Inflammatory macrophage (primary cell): ENCODE measurements around the gene TFB1M.

Experiments used
- DNase-seq, 2 donors: peaks; one replicate each; pipeline ENCODE4 v3.0.0-alpha.2; 2020 to 2022

Gene TFB1M

DNA sequence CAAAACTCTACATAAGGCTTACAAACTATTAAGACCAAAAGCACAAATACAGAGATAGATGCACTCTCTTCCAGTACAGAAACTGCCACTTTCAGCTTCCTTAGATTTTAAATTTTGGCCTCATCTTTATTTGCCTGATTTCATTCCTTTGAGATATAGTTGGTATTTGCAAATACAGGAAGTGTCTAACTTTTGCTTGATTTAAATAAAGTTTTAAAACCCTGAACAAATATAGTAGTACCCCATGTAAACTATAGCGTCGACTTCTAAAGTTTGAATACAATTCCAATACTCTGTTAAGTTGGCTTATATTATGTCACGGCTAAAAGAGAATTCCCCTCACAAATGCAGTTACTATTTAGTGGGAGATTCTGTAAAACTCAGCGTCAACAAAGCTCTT is 51.6 kb downstream of the TFB1M start:
- no peak for DNase-seq

DNA sequence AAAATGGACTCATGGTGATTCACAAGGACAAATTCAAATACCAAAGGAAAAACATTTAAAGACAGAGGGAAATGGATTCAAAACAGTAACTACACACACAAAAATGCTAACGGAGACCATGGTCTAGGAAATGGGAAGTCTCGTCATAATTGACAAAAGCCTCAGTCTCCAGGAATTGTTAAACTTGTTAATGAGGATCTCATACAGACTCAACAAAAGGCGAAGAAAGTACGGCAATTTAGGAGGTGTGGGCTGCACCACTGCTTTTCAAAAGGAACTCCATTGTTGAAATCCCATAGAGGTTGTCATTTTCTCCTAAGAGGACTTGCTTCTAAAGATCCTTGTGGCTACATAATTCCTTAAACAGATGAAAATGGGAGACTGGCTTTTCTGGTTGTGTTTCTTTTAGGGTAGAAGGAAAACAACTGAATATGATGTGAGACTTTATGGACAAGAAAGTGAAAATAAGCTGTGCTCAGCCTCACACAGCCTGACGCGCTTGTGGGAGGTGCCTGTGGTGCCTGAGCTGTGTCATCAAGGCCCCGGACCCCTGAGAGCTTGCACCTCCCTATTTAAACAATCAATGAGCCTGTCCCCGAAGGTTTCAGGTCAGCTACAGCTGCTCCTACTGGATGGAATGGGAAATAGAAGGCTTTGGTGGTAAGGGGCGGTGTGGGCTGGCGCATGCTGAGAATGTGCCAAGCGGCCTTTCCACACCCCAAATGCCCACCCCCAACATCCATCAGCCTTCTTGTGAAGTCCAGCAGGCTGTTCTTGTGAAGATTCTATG is 53.0 kb downstream of the TFB1M start:
- no peak for DNase-seq

DNA sequence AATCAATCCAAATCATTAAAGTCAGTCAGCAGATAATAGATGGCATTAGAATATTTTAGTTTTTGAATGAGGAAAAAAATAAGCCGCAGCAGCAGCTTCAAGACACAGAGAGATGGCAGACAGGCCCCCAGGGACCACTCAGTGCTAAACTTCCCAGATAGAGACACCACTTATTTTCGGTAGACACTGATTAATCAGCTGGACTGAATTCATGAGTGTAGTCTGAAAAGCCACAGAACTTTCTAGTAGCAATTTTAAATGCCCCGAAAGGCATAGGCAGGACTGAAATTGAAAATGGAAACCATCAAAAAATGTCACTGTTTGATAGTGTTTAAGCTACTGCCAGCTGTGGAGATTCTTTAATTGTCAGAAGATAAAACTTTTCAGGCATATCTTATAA is 53.6 kb downstream of the TFB1M start:
- no peak for DNase-seq

DNA sequence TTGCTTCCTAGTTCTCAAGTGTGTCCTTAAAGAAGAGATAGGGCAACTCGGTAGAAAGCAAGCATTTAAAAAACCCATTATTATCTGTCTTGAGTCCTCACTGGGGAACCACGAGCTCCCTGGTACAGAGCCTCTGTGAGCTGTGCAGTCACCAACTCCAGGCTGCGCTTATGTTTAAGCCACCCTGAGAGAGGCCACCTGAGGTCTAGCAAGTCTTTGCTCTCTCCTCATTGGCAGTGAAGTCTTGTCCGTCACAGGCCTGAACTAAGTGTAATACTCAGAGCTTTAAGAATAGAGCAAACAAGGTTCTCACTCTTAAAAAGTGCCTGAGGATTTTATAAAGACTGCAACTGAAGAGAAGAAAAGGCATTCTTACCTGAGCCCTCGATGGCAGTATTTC is 54.4 kb downstream of the TFB1M start:
- no peak for DNase-seq

DNA sequence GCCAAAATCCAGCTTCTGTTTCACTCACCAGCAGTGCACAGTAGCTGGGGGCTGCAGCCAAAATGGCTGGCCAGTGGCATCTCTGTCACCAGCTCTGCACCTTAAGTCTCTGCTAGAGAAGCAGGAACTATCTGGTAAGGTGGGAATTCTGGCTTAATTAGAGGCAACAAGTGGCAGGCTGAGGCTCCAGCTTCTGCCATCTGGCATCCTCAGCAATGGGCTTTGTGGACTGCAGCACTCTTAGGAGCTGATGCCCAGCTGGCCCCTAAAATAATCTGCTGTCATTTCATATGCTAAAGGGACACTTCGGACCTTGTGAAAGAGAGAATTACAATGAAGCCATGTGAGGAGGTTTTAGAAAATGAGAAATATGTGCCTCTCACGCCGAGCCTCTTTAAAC is 55.1 kb downstream of the TFB1M start:
- no peak for DNase-seq

DNA sequence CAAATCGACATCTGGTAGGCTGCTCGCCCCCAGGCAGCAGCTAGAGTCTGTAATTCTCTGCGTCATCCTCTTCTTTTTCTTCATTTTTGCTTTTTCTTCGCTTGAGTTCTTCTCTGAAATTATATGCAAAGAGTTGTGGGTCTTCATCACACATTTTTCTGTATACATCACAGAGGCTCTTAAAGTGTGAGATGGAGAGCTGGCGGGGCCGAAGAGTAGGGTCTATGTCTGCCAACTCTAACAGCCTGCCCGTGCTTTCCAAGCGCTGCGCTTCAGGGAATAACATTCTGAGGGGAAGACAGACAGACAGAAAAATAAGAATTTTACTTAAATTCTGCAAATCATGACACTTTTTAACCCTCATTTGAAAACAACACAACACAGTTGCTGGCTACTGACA is 56.5 kb downstream of the TFB1M start:
- no peak for DNase-seq

DNA sequence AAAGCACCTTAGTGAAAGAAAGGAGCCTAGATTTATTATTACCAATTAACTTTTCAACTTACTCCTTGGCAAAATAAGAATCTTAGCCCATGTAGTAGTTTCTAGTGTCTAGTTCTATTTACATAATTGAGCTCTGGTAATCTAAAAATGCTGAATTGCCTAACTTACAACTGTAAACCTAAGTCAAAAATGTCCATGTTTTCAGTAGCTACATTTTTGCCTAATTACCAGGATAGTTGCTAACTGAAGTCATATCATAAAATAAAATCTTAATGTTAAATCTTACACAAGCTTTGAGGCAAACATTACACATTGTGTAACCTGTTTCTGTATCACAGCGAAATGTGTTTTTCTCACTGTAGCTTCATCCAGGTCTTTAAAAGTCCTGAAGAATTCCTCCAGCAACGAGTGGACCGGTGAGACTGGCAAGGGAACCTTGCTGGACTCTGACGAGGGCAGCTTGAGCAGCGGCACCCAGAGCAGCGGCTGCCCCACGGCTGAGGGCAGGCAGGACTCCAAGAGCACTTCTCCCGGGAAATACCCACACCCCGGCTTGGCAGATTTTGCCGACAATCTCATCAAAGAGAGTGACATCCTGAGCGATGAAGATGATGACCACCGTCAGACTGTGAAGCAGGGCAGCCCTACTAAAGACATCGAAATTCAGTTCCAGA is 58.0 kb downstream of the TFB1M start:
- no peak for DNase-seq

DNA sequence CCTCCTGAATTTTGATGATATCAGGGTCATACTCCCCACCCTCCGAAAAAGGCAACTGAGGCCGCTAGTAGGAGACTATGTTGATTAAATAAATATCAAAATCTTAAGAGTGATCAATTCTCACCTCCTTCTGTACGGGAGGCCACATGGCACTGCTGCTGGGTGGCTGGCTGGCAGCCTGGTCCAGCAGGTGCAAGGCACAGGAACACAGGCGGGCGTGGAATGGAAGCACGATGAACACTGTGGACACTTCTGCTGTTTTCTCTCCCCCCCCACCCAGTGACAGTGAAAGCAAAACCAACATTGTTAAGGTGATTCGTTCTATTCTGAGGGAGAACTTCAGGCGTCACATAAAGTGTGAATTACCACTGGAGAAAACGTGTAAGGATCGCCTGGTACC is 60.1 kb downstream of the TFB1M start:
- no peak for DNase-seq

DNA sequence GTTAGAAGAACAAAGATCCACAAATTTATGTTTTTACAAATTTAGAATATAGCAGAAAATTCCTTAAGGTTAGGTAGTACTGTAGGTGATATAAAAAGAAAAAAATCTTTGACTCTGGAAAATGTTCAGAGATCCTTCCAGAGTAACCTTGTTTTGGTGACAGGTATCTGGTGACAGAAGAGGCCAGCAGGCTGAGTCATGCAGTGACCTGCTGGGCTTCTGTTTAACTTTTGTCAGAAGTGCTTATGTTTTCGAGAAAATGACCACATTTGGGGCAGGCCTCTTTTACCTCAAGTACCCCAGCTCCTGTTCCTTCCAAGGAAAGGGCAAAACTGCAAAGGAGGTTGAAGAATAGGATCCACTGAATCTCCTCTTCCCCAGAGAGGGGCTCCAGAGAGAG is 60.9 kb downstream of the TFB1M start:
- DNase-seq, result no peak

DNA sequence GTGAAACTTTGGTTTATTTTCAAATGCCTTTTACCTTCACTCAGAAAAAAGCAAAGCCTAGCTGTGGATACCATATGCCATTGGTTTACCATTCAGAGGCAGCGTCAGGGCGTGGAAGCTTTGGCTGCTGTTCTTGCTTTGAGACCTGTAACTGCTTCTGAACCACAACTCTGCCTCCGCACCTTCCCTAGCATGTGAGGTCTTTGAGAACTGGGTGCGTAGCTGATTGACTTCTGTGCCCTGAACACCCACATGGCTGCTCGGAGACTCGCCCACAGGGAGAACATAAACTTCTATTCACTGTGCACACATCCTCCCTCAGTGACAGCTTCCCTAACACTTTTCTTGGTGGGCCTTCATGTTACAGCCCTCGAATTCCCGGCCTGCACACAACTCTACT is 61.7 kb downstream of the TFB1M start:
- DNase-seq, result no peak

DNA sequence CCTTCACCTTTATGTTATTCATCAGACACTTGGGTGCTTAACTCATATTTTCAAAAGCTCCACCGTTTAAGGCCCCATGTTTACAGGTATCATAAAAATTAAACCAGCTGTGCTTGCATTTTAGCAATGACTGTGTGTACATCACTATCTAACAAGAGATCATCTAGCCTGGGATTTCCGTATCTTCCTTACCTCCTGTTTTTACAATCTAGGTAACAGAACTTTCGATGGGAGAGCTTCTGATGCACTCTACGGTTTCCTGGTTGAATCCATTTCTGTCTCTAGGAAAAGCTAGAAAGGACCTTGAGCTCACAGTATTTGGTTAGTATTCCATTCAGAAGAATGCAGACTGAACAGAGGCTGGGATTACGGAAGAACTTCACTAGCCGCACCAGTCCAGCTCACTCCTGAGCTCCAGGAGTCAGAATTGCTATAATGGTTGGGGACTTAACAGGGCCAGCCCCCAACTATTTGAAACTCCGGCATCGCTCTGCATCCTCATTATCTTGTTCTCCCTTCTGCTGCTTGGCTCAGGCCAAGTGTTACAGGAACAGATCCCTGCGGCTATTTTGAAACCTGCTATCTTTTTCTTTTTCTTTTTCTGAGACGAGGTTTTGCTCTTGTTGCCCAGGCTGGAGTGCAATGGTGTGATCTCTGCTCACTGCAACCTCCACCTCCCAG is 63.4 kb downstream of the TFB1M start:
- DNase-seq, result no peak

DNA sequence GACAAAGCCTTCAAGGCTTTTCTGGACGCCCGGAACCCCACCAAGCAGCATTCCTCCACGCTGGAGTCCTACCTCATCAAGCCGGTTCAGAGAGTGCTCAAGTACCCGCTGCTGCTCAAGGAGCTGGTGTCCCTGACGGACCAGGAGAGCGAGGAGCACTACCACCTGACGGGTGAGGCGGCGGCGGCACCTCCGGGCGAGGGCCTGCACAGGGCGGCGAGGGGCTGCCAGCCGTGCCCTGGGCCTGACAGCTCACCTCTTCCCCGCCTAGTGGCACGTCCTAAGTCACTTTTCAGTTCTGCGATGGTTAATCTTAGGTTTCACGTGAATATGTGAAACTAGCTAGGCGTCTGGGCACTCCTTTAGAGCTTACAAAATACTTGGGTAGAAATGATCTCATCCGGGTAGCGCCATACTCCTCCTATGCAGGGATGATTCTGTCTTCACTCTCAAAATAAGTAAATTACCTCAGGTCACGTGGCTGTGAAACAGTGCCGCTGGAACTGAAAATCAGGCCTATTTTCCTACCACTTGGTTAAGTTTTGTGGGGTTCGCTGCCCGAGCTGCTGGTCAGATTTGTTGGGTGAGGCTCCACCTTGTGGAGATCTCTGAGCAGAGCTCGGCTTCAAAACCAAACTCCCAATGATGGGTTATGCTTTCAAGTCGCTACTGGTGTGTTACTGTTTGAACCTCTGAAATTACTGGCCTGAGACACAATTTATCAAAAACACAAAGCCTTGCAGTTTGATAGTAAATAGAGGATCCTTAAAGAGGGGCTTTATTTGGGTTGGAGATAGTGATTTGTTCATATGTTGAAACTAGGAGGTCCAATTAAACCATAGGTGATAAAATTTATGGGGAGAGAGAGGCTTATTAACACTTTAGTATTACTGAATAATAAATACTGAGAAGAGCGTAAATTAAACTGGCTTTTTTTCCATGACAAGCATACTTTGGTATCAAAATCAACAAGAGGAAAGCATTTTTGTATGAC is 66.0 kb downstream of the TFB1M start:
- DNase-seq, result peak; percentile 6 to 47

DNA sequence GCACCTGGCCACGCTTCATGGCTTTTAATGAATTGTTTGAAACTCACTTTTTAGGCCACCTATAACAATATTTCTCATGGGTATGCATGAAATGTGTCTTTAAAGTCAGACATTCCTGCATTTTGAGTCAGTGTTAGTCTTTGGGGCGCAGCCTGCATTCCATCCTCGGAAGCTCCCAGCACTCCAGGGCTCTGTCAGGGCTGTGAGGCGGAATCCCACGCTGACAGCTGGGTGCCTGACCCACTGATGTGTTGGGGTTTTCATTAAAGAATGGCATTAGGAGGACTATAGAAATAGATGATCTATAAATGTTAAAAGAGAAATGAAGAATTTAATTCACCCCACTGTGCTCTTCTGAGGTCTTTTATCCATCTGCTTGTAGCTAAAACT is 66.7 kb downstream of the TFB1M start:
- DNase-seq, result no peak

DNA sequence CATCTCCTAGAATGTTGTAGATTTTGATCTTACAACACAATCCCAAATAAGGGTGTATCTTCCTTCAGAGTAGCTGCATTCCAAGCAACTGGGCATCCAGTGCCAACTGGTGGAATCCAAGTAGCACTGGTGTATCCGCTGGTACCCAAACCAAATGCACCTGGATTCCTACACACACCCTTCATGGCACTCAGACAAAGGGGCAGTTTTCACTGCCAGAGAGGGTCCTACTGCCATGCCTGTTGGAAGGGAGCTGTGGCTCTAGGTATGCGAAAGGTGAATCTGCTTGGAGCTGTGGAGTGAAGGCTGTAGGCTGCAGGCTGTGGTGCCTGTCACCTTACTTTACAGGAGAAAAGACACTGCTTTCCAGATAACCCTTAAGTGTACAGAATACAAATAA is 67.5 kb downstream of the TFB1M start:
- DNase-seq, result no peak

DNA sequence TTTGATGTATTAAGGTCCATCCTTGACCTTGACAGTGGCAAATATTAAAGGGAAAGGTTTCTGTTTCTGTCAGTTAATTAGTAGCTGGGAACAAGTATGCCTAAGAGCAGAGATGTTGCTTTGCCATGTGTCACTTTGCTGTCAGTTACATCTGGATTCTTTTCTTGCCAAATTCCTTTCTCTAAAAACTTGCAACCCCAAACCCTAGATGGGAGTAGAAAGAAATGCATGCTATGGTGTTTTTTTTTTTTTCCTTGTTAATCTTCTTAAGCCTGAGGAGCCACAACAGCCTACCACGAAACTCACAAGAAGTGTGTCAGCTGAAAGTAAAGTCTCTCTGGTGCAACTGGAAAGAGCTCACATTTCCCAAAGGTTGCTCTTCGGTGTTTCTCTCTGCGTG is 68.5 kb downstream of the TFB1M start:
- no peak for DNase-seq

DNA sequence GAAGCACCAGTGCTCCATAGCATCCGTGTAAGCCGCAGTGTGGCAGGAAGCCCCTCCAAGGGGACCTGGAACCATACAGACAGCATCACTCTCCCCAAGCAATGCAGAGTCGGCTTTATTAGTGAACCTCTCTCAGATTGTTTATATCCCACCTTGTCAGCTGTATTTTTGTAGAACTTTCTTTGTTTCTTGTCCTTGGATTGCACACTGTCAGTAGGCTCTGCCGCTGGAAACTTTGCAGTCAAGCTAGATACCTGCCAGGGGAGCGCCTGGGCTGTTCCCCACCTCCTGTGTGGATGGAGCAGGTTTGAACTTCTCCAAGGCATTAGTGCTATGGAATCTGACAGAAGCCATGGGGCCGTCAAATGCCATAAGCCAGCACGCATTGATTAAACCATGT is 69.1 kb downstream of the TFB1M start:
- DNase-seq, result no peak

DNA sequence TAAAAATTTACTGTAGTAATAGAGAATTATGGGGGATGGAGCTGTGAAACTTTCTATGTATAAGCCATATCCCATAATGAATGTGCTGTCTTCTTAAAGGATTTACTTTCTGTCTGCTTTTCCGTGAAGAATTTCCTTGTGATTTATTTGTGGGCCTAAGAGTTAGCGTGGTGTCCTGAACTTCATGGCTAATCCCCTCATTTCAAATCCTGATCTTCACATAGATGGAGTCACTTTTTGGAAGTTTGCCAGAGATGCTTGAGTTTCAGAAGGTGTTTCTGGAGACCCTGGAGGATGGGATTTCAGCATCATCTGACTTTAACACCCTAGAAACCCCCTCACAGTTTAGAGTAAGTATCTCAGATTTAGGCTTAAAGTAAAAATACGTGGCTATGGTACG is 69.8 kb downstream of the TFB1M start:
- no peak for DNase-seq

DNA sequence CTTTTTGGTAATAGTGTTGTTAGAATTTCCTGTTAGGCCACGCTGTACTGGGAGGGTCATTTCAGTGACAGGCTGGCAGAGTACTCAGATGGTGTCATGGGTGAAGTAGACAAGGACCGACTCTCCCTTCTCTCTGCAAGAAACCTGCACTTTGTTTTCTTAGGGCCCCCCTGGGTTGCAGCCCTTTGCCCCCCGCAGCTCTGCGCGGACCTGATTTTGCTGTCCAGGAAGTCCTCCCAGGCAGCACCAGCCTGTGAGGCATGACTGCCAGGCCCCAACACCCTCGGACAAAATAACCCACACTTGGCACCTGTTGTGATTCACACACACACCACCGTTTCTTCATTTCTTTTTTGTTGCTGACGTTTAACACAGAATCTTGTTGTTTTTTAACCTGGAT is 72.3 kb downstream of the TFB1M start:
- DNase-seq, result no peak

DNA sequence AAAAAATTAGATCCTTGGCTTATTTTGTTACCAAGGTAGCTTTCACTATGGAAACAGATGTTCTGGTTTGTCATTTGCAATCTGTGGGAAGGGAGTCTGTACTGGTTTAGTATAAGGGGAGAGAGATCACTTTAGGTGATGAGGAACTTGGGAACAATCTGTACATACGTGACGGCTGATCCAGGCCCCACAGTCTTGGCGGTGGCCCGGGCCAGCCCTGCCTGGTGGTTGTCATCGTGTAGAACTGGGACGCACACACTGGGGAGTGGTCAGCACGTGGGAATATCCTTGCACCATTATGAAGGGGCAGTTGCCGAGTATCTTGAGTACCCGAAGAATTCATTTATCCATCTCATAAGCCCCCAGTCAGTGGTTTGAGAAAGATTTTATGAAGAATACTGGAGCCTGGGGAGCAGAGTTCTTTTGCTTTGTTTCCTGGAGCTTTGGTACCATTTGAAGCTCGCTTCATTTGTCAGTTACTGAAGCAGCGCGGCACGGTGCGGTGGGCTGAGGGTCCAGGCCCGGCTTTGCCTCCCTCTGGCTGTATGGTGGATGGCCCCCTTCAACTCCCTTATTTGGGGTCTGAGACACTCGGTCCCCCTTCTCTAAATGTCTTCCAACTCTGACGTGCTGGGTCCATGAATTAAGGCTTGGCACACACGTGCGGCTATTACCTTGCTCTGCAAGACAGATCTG is 73.2 kb downstream of the TFB1M start:
- no peak for DNase-seq

DNA sequence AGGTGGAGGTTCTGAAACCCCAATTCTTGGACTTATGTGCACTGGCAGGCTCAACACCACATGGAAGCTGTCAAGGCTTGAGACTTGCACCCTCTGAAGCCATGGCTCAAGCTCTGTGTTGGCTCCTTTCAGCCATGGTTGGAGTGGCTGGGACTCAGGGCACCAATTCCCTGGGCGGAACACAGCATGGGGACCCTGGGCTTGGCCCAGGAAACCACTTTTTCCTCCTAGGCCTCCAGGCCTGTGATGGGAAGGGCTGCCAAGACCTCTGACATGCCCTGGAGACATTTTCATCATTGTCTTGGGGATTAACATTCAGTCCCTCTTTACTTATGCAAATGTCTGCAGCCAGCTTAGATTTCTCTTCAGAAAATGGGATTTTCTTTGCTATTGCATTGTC is 76.7 kb downstream of the TFB1M start:
- DNase-seq, result no peak

DNA sequence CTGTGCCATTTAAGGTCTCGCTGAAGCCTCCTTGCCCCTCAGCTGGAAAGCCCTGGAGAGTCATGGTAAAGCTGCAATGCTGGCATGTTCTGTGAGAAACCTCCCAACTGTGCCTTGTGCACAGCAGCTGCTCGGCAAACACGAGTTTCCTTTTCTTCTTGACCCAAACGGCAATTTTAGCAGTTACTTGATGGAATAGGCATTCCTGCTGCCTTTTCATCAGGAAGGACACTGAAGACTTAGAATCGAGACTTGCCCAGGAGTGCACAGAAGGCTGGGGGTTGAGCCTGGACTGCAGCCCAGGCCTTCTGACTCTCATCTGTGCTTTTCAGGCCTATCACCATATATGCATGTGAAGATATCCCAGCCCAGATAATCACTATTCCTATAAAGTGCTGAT is 79.2 kb downstream of the TFB1M start:
- no peak for DNase-seq

DNA sequence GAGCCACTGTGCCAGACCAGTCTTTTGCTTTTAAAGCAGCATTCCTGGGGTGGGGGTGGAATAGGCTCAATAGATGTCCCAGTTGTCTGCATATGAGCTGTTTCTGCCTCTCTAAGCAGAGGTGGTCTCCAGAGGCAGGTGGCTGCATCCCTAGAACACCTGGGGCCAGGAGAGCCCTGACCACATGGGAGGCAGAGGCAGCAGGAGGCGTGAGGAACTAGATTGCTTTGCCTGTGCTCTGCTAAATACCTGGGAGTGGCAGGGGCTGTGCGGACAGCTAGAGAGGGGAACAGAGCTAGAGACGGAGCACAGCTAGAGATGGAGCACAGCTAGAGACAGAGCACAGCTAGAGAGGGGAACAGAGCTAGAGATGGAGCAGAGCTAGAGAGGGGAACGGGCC is 79.6 kb downstream of the TFB1M start:
- DNase-seq, result no peak
